CD14-positive monocyte (primary cell): ENCODE data around the gene ANXA4. TPM values are rescaled to one million over a fixed set of nuclear protein-coding genes. Genes with fewer than 3 reads are reported as not detected.

Experiments used
- DNase-seq, 3 donors: peaks; one replicate each; pipeline ENCODE4 v3.0.0-alpha.2; 2011 to 2022
- H2AFZ ChIP-seq: 2 replicates; pipeline ENCODE4 v1.6.0; 2012; ENCODE audit warnings: mild to moderate bottlenecking, low read depth, low read length, inconsistent platforms; ENCODE audit not compliant: insufficient read depth, poor library complexity, severe bottlenecking
- H3K27ac ChIP-seq, 2 donors: 1 replicate in 1 of 2; 2 replicates in 1 of 2; pipeline ENCODE4 v1.5.1; 2012 to 2013; ENCODE audit warnings: low read length in 2 of 2, control low read depth in 1 of 2, inconsistent platforms in 1 of 2, low read depth in 1 of 2, mild to moderate bottlenecking in 1 of 2
- H3K27me3 ChIP-seq, 2 donors: one replicate each; pipeline versions ENCODE4 v1.6.0 to v1.6.1; 2011 to 2013; ENCODE audit warnings: low read length in 2 of 2; ENCODE audit not compliant: control insufficient read depth in 2 of 2, insufficient read depth in 2 of 2
- H3K36me3 ChIP-seq, 2 donors: replicated peaks in 1 of 2; 1 replicate in 1 of 2; 2 replicates in 1 of 2; pipeline versions ENCODE4 v1.5.1 to v1.6.1; 2012 to 2013; ENCODE audit warnings: low read length in 2 of 2, control low read depth in 1 of 2, inconsistent platforms in 1 of 2, mild to moderate bottlenecking in 1 of 2; ENCODE audit not compliant: insufficient read depth in 2 of 2, control insufficient read depth in 1 of 2
- H3K4me1 ChIP-seq, 2 donors: 1 replicate in 1 of 2; 2 replicates in 1 of 2; pipeline versions ENCODE4 v1.5.1 to v1.6.1; 2012 to 2013; ENCODE audit warnings: low read length in 2 of 2, control low read depth in 1 of 2, inconsistent platforms in 1 of 2, mild to moderate bottlenecking in 1 of 2, moderate library complexity in 1 of 2; ENCODE audit not compliant: insufficient read depth in 2 of 2, control insufficient read depth in 1 of 2
- H3K4me2 ChIP-seq: replicated peaks from 2 replicates; pipeline ENCODE3; 2012; ENCODE audit warnings: low read length, moderate library complexity, mild to moderate bottlenecking; ENCODE audit not compliant: poor library complexity, severe bottlenecking; ENCODE audit errors: extremely low read depth
- H3K4me3 ChIP-seq, 3 experiments: fragments of 200-600 bp in 1 of 3; sonication (generic) in 1 of 3; replicated peaks in 1 of 3; 1 replicate in 2 of 3; 2 replicates in 1 of 3; pipeline ENCODE4 v1.5.1; 2011 to 2013; ENCODE audit warnings: low read length in 3 of 3, mild to moderate bottlenecking in 3 of 3, control low read depth in 2 of 3, low read depth in 2 of 3, inconsistent platforms in 1 of 3, moderate library complexity in 1 of 3
- H3K79me2 ChIP-seq: 2 replicates; pipeline ENCODE4 v1.6.0; 2012; ENCODE audit warnings: mild to moderate bottlenecking, control low read depth, inconsistent platforms, low read length, moderate library complexity; ENCODE audit not compliant: insufficient read depth
- H3K9ac ChIP-seq: 2 replicates; pipeline ENCODE4 v1.6.0; 2017; ENCODE audit warnings: low read length, mild to moderate bottlenecking; ENCODE audit not compliant: insufficient read depth, poor library complexity, severe bottlenecking
- H3K9me3 ChIP-seq, 2 donors: replicated peaks in 1 of 2; 1 replicate in 1 of 2; 2 replicates in 1 of 2; pipeline versions ENCODE4 v1.5.1 to v1.6.1; 2012 to 2013; ENCODE audit warnings: low read length in 2 of 2, control low read depth in 1 of 2; ENCODE audit not compliant: control insufficient read depth in 1 of 2, insufficient read depth in 1 of 2
- H4K20me1 ChIP-seq: 2 replicates; pipeline ENCODE4 v1.6.0; 2012; ENCODE audit warnings: mild to moderate bottlenecking, low read length, control low read depth, moderate library complexity; ENCODE audit not compliant: insufficient read depth
- H3K27ac Mint-ChIP-seq, 7 donors: one replicate each; pipeline ENCODE4 v1.8.0; 2020; ENCODE audit warnings: mild to moderate bottlenecking in 7 of 7, mixed read lengths in 7 of 7, moderate library complexity in 6 of 7, inconsistent platforms in 2 of 7
- H3K27me3 Mint-ChIP-seq, 3 donors: one replicate each; pipeline ENCODE4 v1.8.0; 2021 to 2022; ENCODE audit warnings: low read depth in 3 of 3, mild to moderate bottlenecking in 3 of 3, mixed read lengths in 3 of 3, moderate library complexity in 3 of 3, inconsistent platforms in 1 of 3
- H3K36me3 Mint-ChIP-seq, 2 donors: one replicate each; pipeline ENCODE4 v1.8.0; 2020; ENCODE audit warnings: mixed read lengths in 2 of 2, inconsistent platforms in 1 of 2, mild to moderate bottlenecking in 1 of 2
- H3K4me1 Mint-ChIP-seq: one replicate; pipeline ENCODE4 v1.8.0; 2020; ENCODE audit warnings: mild to moderate bottlenecking, mixed read lengths
- H3K4me3 Mint-ChIP-seq, 2 donors: one replicate each; pipeline ENCODE4 v1.8.0; 2020; ENCODE audit warnings: mild to moderate bottlenecking in 2 of 2, mixed read lengths in 2 of 2, moderate library complexity in 1 of 2
- H3K9me3 Mint-ChIP-seq, 7 donors: one replicate each; pipeline ENCODE4 v1.8.0; 2020 to 2022; ENCODE audit warnings: mixed read lengths in 7 of 7, mild to moderate bottlenecking in 6 of 7, moderate library complexity in 6 of 7, inconsistent platforms in 2 of 7
- WGBS: methylation state at CpG from one replicate; pipeline ENCODE4 v1.1.5; 2013; ENCODE audit warnings: missing lambda C conversion rate; ENCODE audit not compliant: insufficient coverage; 5-methylcytosine and 5-hydroxymethylcytosine counted together
- intact Hi-C, 2 donors: fragments of 100-400 bp; cut with micrococcal nuclease; formaldehyde crosslinking; loops; one replicate each; pipeline versions ENCODE4 v1.15.0 to v1.15.1; 2023
- polyA plus RNA-seq, 3 donors: library from polyadenylated mRNA; depleted of rRNA in 1 of 3; unstranded in 2 of 3; stranded (reverse) in 1 of 3; fragments of 300-500 nt in 2 of 3; fragments of >200 nt in 1 of 3; fragmentation: Illumina TruSeq in 2 of 3; gene quantifications; 1 replicate in 2 of 3; 2 replicates in 1 of 3; pipeline ENCODE4 v1.2.3, GENCODE V29; 2012 to 2021
- TF ChIP-seq, protein P1 (sequence below): fragments of 200-600 bp; IDR thresholded peaks from one replicate; pipeline ENCODE4 v1.8.0; 2022; ENCODE audit warnings: antibody characterized with exemption, mild to moderate bottlenecking

ANXA4 gene
- polyA plus RNA-seq, 3 donors: 30.0 to 95.7 (median 64.7) TPM

DNA sequence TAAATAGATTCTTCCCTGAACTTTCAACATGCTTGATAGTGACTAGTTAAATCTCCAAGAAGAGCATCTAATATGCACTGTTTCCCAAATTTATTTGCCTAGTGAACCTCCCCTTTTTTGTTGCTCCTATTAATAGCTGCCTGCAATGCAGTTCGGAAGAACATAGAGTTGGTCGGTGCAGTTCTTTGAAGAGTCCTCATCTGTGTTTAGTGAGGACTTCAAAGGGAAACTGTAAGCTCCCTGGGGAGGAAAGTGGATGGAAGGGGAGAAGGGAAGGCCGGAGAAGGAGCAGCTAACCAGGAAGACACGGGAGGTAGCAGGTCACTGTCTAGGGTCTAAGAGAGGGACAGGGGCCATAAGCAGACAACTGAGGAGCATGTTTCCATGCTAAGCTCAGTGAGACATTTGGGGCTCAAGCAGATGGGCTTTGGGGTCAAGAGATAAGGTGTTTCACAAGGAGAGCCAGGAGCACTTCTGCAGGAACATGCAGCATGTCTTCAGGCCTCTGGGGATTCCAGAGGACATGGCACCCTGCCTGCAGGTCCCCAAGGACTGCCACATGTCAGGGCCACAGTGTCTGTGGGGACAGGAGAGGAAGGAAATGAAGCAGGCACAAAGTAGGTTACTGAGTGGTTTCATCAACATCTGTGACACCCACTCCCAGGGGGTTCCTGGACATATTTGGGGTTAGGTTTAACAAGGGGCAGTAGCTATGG is 48.7 kb upstream of the ANXA4 start:
- H3K4me2 ChIP-seq: no peak overlapping the region
- no peaks in the 10 kb centered on the region for H3K36me3 ChIP-seq
- H3K9me3 ChIP-seq: no peaks in the 10 kb centered on the region
- WGBS: 90% methylated on average over 3 of the region's 4 CpGs
- Mint-ChIP-seq H3K4me3 (peak overlapping the region in 1 of 2 donors; percentile 31), H3K9me3 (no peaks in the 10 kb centered on the region), H3K27me3 (no peaks in the 10 kb centered on the region), H3K4me1 (peaks cover 60% of the 10 kb centered on the region), H3K36me3 (no peaks in the 10 kb centered on the region), H3K27ac (peak overlapping the region; percentile 31 to 83 (median 72))
- peak overlapping the region; percentile 30 for H2AFZ ChIP-seq
- H3K9ac ChIP-seq: no peak overlapping the region
- H3K4me3 ChIP-seq: no peak overlapping the region
- intact Hi-C loops: no loop called here
- H4K20me1 ChIP-seq: no peaks in the 10 kb centered on the region
- DNase-seq: peak in 2 of 3 donors; percentile 17 to 29
- TF ChIP-seq, protein P1, sequence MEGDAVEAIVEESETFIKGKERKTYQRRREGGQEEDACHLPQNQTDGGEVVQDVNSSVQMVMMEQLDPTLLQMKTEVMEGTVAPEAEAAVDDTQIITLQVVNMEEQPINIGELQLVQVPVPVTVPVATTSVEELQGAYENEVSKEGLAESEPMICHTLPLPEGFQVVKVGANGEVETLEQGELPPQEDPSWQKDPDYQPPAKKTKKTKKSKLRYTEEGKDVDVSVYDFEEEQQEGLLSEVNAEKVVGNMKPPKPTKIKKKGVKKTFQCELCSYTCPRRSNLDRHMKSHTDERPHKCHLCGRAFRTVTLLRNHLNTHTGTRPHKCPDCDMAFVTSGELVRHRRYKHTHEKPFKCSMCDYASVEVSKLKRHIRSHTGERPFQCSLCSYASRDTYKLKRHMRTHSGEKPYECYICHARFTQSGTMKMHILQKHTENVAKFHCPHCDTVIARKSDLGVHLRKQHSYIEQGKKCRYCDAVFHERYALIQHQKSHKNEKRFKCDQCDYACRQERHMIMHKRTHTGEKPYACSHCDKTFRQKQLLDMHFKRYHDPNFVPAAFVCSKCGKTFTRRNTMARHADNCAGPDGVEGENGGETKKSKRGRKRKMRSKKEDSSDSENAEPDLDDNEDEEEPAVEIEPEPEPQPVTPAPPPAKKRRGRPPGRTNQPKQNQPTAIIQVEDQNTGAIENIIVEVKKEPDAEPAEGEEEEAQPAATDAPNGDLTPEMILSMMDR: no peak
- no peaks in the 10 kb centered on the region for H3K27me3 ChIP-seq
- H3K4me1 ChIP-seq: peaks cover 48 to 51% of the 10 kb centered on the region in 2 donors
- no peaks in the 10 kb centered on the region for H3K79me2 ChIP-seq
- peak overlapping the region in 1 of 2 donors; percentile 61 for H3K27ac ChIP-seq

DNA sequence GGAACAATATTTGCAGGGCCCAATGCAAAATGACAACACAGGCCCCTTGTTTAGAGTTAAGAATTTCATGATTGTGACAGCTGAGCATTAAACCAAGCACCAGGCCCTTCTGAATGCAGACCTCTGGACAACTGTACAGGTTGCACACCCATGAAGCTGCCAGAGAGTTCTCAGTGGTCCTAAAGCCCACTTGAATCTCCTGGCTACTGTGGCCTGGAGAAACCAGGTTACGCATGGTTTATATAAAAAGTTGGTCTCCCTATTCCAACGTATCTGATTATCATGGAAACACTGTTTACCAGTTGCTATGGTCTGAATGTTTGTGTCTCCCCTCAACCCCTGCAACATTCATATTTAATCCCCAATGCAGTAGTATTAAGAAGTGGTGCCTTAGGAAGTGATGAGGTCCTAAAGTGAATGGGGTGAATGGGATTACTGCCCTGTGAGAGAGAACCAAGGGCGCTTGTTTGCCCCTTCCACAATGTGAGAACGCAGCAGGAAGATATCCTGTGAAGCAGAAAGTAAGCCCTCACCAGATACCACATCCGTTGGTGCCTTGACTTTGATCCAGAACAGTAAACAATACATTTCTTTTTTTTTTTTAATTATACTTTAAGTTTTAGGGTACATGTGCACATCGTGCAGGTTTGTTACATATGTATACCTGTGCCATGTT is 48.0 kb upstream of the ANXA4 start:
- peak overlapping the region in 6 of 7 donors; percentile 31 to 83 (median 76) for H3K27ac Mint-ChIP-seq
- peaks cover 0 to 2% of the 10 kb centered on the region in 2 donors for H3K36me3 Mint-ChIP-seq
- H3K27me3 ChIP-seq: no peaks in the 10 kb centered on the region
- H3K9me3 Mint-ChIP-seq: no peaks in the 10 kb centered on the region
- H3K4me2 ChIP-seq: no peak overlapping the region
- peak overlapping the region; percentile 30 for H2AFZ ChIP-seq
- H3K9ac ChIP-seq: no peak overlapping the region
- DNase-seq: no peak
- H3K27me3 Mint-ChIP-seq: no peaks in the 10 kb centered on the region
- 0% methylated on average over 1 of the region's 6 CpGs for whole genome bisulfite sequencing
- H3K4me1 Mint-ChIP-seq: peaks cover 59% of the 10 kb centered on the region
- peak overlapping the region in 1 of 2 donors; percentile 61 for H3K27ac ChIP-seq
- no peaks in the 10 kb centered on the region for H3K79me2 ChIP-seq
- peaks cover 41 to 45% of the 10 kb centered on the region in 2 donors for H3K4me1 ChIP-seq
- no peaks in the 10 kb centered on the region for H3K36me3 ChIP-seq
- TF ChIP-seq, protein P1: no peak
- H3K9me3 ChIP-seq: no peaks in the 10 kb centered on the region
- H3K4me3 ChIP-seq: no peak overlapping the region
- no peaks in the 10 kb centered on the region for H4K20me1 ChIP-seq
- H3K4me3 Mint-ChIP-seq: peak overlapping the region in 1 of 2 donors; percentile 31
- intact Hi-C loops: no loop called here
